Activated CD8-positive, alpha-beta memory T cell treated with anti-CD3 and anti-CD28 coated beads for 48 hours (primary cell): ENCODE data around the gene S1PR4.
"Not testable (repeated sequence)": the region's sequence is repeated elsewhere in the genome, so short reads cannot be mapped to it uniquely, and the experiment has no call there.

Experiments
- DNase-seq, 3 experiments: peaks; one replicate each; pipeline ENCODE4 v3.0.0-alpha.2; 2020; ENCODE audit warnings: low read depth in 2 of 3, low spot score in 2 of 3

Gene S1PR4

DNA sequence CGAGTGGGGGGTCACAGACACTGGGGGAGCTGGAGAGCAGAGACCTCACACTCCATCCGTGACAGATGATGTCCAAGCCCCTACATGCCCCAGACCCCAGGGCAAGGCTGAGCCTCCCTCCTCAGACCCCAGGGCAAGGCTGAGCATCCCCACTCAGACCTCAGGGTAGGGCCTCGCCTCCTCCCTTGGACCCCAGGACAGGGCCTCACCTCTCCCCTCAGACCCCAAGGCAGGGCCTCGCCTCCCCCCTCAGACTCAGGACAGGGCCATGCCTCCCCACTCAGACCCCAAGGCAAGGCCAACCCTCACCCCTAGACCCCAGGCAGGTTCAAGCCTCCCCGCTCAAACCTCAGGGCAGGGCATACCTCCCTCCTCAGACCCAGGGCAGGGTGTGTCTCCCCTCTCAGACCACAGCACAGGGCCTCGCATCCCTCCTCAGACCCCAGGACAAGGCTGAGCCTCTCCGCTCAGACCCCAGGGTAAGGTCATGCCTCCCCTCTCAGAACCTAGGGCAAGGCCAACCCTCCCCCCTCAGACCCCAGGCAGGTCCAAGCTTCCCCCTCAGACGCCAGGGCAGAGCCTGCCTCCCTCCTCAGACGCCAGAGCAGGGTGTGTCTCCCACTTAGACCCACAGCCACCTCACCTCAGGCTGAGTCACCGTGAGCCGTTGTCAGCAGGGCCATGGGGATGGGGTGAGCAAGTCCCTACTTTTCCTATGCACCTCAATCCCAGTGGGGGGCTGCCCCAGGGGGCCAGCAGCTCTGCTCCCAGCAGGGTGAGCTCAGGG, 1.7 kb upstream of the S1PR4 start:
- DNase-seq = peak; percentile 33 to 49 (median 47)

DNA sequence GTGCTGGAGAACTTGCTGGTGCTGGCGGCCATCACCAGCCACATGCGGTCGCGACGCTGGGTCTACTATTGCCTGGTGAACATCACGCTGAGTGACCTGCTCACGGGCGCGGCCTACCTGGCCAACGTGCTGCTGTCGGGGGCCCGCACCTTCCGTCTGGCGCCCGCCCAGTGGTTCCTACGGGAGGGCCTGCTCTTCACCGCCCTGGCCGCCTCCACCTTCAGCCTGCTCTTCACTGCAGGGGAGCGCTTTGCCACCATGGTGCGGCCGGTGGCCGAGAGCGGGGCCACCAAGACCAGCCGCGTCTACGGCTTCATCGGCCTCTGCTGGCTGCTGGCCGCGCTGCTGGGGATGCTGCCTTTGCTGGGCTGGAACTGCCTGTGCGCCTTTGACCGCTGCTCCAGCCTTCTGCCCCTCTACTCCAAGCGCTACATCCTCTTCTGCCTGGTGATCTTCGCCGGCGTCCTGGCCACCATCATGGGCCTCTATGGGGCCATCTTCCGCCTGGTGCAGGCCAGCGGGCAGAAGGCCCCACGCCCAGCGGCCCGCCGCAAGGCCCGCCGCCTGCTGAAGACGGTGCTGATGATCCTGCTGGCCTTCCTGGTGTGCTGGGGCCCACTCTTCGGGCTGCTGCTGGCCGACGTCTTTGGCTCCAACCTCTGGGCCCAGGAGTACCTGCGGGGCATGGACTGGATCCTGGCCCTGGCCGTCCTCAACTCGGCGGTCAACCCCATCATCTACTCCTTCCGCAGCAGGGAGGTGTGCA, 587 bp downstream of the S1PR4 start:
- peak in 1 of 3 experiments; percentile 18 for DNase-seq

DNA sequence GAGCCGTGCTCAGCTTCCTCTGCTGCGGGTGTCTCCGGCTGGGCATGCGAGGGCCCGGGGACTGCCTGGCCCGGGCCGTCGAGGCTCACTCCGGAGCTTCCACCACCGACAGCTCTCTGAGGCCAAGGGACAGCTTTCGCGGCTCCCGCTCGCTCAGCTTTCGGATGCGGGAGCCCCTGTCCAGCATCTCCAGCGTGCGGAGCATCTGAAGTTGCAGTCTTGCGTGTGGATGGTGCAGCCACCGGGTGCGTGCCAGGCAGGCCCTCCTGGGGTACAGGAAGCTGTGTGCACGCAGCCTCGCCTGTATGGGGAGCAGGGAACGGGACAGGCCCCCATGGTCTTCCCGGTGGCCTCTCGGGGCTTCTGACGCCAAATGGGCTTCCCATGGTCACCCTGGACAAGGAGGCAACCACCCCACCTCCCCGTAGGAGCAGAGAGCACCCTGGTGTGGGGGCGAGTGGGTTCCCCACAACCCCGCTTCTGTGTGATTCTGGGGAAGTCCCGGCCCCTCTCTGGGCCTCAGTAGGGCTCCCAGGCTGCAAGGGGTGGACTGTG, 1.2 kb downstream of the S1PR4 start:
- peak in 2 of 3 experiments; percentile 24 to 30 for DNase-seq

DNA sequence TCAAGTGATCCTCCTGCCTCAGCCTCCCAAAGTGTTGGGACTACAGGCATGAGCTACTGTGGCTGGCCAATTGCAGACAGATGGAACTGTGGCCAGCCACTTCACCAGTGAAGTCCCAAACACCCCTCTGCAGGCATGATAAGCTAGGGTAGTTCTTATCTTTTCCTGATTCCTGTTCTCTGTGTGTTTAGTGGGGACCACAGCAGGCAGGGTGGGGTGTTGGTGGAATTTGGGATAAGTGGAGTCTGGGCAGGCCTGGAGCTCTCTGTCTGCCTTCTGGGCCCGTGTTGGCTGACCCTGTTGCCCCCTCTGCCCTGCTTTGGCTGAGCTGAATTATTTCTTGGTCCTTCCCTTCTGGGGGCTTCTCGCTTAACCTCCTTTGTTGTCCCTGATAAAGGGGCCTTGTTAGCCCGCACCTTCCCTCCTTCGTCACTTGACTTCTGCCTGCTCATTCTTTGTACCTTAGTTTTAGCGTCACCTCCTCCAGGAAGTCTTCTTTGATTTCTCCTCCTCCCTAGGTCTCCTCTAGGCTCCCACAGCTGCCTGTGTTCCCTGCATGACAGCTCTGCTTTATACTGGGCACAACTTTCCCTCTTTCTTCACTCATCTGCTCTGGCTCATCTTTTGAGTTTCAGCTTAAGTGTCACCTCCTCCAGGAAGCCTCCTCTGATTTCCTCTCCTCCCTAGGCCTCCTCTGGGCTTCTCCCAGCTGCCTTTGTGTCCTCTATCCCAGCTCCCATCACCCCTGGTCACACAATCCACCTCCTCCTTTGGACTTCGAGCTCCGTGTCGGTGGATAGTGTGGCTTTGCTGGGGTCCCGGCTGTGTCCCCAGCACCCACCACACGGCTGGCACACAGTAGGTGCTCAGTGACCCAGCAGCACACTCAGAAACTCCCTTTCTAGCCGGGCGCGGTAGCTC, 5.4 kb downstream of the S1PR4 start:
- DNase-seq = no peak

GRCh38 chr19:3184847-3185460, 6.4 kb downstream of the S1PR4 start:
- peak in 1 of 3 experiments; percentile 52 for DNase-seq

GRCh38 chr19:3185461-3186159, 7.0 kb downstream of the S1PR4 start, which contains the start of gene NCLN:
Gene NCLN, plus strand, starts transcription at chr19:3185930. Its CDS starts 101 bp downstream, at chr19:3186031.
- DNase-seq = peak; percentile 82 to 93 (median 82)

- no peak for DNase-seq
Observed at GRCh38 chr19:3186160-3186688, 7.7 kb downstream of the S1PR4 start.

DNA sequence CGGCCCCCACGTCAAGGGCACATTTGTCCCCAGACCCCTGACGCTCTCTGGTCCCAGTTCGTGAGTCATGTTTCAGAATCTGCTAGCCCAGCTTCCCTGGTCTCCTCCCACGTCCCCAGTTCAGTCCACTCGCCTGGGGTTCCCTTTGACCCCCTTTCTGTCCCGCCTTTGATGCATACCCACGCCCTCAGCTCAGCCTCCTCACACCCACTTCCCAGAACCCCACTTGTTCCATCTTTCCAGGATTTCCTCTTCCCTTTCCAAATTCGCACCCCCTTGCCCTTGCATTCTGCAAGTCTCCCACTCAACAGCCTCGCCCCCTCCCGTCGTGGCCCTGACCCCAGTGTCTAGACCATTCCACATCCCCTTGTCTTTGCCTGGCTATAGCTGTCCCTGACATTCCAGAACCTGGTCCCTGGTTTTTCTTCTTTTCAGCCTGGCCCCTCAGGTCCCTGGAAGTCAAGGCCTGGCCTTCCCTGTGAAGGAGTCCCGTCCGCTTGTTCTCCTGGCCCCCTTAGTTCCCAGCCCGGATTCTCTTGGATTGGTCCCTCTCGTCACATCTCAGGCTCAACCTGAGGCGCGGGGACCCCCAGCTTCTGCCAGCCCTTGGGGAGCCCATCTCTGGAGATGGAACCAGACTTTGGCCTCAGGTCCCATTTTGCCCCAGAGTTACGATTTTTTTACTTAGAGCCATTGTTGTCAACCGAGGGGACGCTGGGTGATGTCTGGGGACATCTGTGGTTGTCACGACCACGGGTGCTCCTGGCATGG, 8.5 kb downstream of the S1PR4 start:
- DNase-seq = no peak

GRCh38 chr19:3187662-3188511, 9.3 kb downstream of the S1PR4 start:
- DNase-seq = no peak

- no peak for DNase-seq
Observed at GRCh38 chr19:3188627-3189596, 10.3 kb downstream of the S1PR4 start.

GRCh38 chr19:3189702-3190469, 11.3 kb downstream of the S1PR4 start:
- DNase-seq = no peak

DNA sequence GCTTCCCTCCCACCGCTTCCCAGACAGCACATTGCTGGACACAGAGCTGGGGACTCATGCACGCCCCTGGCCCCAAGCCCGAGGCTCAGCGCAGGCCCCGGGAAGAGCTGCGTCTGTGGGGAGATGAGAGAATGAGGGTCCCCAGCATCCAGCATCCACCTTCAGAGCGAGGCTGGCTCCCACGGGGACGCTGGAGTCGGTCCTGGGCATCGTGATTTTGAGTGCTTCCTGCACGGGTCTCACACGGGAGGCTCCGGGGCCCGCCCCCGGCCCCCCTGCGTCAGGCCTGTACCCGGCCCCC, 11.9 kb downstream of the S1PR4 start:
- DNase-seq = no peak

DNA sequence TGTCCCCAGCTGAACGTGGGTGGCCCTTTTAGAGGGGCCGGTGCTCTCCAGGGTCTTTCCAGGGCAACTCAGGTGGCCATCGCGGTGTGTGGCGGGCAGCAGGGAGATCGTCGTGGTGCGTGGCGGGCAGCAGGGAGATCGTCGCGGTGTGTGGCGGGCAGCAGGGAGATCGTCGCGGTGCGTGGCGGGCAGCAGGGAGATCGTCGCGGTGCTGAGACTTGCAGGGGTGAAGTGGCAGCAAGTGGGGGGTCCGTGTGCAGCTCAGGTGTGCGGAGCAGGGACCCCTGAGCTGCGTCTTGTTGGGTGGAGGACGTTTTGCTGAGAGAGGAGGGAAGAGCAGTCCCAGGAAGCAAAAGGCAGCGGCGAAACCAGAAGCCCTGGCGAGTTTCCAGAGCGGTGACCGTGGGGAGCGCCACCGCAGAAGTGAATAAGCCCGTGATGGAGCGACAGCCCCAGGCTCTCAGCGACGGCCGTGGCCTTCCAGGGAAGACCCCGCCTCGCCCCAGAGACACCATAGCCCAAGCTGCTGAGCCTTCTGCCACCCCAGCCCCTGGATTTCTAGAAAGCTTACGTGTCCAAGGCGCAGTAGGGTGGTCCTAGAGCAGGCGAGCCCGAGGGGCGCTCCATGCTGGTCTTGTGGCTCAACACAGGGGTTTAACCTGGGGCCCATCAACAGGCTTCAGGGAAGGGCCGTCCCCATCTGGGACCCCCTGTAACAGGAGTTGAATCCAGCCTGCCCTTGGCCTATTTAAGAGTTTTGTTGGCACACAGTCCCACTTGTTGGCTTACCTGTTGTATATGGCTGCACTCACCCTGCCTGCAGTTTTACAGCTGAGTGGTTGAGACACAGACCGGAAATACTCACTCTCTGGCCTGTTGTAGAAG, 12.6 kb downstream of the S1PR4 start:
- no peak for DNase-seq

DNA sequence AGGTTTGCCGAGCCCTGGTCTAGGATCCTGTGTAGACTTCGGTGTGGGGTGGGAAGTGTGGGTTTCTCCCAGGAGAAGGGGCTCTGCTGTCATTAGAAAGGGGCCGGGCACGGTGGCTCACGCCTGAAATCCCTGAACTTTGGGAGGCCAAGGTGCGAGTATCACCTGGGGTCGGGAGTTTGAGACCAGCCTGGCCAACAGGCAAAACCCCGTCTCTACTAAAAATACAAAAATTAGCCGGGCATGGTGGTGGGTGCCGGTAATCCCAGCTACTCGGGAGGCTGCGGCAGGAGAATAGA, 13.2 kb downstream of the S1PR4 start:
- not testable (repeated sequence) for DNase-seq

DNA sequence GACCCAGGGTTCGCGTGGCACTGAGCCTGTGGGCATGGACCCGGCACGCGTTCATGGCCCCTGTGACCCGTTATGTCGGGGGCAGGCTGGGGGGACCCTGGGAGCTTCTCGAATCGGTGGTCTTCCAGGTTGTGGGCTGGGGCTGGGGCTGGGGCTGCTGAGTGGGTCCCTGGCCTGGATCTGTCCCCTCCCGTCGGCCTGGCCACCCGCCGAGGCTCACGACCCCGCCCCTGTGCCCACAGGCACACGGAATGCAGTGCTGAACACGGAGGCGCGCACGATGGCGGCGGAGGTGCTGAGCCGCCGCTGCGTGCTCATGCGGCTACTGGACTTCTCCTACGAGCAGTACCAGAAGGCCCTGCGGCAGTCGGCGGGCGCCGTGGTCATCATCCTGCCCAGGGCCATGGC, 13.7 kb downstream of the S1PR4 start:
- DNase-seq = no peak
